ENCODE results near the gene ROM1.
"Not testable (repeated sequence)": the region's sequence is repeated elsewhere in the genome, so short reads cannot be mapped to it uniquely, and the experiment has no call there.

The ROM1 gene

DNA sequence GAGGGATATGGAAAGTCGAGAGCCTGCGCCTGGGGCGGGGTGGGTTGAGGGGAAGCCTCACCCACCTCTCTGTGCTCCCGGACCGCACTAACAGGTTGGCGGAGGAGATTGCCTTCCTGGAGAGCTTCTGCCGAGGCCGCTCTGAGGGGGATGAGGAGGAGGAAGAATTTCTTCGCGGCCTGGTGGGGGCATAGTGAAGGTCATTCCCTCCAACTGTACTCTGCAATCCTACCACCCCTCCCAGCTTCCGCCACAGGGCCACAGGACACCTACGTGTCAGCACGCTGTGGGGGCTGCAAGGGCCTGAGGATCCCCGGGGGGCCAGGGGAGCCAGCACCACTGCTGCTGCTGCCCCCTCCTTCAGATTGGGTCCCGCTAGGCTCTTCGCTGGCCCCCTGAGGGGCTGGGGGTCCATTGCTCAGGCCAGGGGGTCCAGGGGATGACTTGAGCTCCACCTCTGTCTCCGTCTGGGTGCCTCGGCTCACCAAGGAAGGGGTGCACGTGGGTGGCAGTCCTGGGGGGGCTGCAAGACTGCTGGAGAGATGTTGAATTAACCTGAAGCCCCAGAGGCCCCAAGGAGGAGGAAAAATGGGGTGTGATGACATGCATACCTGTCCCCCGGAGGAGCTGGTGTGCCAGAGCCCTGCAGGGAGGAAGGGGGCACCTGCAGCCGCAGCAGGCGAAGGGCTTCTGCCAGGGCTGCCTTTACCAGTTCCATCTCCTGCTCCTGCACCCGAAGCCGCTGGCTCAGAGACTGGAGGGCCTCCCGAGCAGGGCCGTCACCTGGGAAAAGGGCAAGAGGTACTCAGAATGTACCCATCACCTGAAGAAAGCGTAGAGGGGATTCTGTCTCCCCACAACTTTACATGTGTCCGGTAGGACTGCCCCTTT, 2.0 kb upstream of the ROM1 start:
- DNase-seq = no peak

DNA sequence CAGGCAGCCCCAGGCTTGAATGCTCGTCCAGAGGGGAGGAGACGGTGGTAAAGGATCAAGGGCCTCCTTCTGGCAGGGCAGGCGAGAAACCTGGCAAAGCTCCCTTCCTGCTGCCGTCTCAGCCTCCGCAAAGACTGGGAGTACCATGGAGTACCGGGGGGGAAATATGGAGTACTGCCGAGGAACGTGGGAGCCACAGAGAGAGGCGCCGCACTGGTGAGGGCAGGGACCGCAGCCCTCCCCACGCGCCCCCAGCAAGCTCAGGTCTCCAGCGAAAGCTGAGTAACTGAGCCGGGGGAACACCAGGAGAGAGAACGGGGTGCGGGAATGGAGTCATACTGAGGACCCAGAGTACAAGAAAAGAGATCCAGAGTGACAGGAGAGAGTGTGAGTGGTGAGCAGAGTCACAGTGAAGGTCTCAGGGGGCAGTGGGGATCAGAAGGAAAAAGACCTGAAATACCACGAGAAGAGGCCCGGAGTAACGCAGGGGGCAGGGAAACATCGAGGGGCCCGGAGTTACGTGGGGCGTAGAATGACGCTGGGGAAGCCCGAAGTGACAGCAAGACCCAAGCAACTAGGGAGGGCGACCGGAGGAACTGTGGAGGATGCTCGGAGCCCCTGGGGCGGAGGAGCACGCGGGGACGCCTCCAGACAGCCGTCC, 1.2 kb upstream of the ROM1 start:
- no peak for DNase-seq

DNA sequence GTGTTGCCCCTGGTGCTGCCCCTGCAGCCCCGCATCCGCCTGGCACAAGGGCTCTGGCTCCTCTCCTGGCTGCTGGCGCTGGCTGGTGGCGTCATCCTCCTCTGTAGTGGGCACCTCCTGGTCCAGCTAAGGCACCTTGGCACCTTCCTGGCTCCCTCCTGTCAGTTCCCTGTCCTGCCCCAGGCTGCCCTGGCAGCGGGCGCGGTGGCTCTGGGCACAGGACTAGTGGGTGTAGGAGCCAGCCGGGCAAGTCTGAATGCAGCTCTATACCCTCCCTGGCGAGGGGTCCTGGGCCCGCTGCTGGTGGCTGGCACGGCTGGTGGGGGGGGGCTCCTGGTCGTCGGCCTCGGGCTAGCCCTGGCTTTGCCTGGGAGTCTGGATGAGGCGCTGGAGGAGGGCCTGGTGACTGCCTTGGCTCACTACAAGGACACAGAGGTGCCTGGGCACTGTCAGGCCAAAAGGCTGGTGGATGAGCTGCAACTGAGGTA, 278 bp downstream of the ROM1 start:
- DNase-seq = no peak

DNA sequence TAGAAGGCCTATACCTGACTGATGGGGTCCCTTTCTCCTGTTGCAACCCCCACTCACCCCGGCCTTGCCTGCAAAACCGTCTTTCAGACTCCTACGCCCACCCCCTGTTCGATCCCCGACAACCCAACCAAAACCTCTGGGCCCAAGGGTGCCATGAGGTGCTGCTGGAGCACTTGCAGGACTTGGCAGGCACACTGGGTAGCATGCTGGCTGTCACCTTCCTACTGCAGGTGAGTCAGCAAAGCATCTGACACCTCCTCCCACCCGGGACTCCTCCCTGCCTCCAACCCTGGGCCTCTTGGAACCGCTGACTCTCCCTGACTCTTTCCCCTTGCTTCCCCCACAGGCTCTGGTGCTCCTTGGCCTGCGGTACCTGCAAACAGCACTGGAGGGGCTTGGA, 1.2 kb downstream of the ROM1 start:
- no peak for DNase-seq

DNA sequence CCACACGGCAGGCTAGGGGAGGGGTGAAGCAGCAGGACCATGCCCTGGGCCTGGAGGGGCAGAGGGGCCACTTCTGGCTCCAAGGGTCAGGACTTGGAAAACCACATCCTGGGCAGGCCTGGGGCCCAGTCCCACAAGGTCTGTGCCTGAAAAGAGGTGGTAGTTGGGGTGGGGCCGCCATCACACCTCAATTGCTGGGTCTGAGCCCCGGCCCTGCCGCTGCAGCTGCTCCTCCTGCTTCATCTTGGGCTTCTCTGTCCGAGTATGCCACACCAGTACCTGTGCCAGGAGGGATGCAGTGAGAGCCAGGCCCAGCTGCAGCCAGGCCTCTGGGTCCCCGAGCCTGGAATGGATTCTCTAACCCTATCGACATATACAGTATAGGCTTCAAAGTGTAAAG, 2.5 kb downstream of the ROM1 start:
- no peak for DNase-seq

DNA sequence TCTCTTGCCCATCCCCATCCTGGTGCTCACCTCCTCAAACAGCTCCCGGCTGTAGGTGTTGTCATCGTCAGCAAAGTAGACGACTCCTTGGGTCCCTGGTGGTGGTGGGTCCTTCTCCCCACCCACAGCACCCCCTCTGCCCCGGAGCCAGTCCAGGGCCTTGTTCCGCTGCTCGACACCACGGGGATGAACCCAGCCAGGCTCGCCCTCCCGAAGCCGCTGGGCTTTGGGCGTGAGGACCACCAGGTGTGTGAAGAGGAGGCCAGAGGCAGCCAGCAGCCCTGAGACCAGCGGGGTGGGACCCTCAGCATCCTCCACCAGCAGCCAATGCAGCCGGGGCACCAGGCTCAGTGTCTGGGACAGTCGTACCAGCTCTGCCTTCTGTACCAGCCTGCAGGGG, 3.9 kb downstream of the ROM1 start:
- DNase-seq = not testable (repeated sequence)

DNA sequence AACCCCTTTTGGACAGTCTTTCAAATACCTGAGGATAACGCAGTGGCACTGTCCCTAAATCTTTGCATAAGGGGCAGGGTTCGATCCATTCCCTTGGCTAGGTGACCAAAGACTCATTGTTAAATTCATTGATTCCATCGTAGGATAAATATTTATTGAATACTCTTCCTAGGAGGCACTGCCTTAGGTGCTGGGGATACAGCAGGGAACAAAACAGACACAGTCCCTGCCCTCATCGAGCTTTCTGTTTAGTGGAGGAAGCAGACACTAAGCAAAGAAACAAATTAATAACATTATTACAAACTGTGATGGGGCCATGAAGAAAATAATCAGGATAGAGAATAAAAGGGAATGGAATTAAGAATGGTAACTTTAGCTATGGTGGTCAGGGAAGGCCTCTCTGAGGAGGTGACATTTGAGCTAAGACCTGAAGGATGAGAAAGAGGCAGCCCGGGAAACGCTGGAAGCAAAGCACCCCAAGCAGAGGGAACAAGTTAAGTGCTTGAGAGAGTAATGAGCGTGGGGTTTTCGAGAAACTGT, 8.0 kb downstream of the ROM1 start:
- DNase-seq = no peak

DNA sequence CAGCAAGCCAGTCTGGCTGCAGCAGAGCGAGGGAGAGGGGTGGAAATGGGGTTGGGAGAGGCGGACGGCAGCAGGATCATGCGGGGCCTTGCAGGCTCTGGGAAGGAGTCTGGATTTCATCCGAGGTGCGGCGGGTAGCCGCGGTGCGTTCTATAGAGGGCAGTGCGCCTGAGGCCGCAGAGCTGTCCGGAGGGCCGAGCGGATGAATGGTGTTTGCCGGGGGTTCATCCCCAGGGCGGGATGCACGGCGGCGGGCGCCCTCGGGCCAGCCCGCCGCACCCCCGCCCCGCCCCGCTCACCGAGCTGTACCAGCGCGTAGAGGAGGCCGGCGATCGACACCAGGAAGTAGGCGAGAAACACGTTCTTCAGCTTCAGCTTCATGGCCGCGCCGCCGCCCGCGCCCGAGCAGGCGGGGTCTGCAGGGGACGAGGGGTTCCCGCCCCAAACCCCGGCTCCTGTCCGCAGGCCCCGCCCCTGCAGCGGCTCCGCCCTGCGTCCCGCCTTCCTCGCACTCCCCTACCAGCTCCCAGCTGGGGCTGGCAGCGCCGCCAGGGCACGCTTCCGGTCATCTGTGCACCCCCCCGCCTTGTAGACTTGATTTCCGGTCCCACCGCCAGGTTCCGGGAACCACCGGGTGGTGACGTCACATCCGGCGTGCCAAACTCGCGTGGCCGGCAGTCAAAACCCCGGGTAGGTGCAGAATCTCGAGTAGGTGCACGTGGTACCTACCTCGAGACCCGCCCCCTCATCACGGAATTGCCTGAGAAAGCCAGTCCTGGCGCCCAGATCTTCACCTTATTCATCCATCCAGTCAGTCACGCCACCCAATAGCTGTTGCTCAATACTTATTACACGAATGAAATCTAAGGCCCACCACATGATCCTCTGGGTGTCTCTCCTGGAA, 8.8 kb downstream of the ROM1 start, which contains the start of gene B3GAT3:
TSS of gene B3GAT3 (minus strand) at position 420 of the 904 bp plus-strand sequence. CDS start at position 381, 39 bp downstream.
- peak; percentile 99 for DNase-seq

DNA sequence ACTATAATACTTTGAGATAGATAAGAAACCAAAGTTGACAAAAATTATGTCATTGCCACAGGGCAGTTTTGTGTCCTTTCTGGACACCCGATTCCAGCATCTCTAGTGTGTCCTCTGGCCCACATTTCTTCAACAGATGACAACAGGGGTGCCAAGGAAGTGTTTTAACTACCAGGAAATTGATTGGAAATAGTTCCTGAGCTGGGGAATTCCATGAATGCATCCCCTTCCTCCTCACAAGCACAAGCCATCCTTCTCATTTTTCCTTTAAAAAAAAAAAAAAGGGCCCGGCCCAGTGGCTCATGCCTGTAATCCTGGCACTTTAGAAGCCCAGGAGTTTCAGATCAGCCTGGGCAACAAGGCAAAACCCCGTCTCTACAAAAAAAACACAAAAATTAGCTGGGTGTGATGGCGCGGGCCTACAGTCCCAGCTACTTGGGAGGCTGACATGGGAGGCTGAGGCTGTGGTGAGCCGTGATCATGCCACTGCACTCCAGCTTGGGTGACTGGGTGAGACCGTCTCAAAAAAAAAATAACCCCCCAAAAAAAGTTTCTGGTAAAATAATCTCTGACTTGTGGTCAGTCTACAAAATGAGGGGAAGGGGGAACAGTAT, 9.5 kb downstream of the ROM1 start:
- DNase-seq = no peak

DNA sequence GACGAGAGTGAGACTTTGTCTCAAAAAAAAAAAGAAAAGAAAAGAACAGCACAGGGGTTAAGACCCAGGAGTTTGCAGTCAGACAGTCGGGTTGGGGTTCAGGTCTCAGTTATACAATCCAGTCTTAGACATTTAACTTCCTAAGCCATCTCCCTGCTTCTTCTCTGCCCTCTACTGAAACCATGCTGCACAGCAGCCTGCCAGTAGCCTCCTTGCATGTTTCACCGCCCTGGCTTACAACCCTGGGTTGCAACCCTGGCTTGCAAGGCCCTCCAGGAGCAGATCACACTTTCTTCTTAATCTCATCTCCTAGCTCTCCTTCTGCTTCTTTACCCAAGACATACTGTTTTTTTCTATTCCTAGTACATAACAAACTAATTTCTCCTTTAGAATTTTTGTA, 14.7 kb downstream of the ROM1 start:
- DNase-seq = no peak

DNA sequence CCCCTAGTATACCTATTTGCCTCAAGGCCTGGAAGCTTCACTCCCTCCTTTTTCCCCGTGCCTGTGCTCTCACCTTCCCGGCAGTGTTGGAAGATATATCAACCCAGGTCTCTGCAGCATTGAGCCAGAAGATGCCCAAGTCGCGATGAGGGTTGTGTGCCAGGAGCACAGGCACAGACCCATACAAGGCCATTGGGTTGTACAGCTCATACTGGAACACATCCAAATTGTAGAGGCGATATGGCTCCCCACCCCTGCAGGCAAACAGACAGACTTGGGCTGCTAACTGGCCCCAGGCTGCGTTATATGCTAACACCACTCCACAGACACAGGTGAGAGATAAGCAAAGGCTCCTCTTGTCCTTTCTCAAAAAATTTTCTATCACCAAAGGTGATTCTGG, 19.4 kb downstream of the ROM1 start:
- DNase-seq = no peak

DNA sequence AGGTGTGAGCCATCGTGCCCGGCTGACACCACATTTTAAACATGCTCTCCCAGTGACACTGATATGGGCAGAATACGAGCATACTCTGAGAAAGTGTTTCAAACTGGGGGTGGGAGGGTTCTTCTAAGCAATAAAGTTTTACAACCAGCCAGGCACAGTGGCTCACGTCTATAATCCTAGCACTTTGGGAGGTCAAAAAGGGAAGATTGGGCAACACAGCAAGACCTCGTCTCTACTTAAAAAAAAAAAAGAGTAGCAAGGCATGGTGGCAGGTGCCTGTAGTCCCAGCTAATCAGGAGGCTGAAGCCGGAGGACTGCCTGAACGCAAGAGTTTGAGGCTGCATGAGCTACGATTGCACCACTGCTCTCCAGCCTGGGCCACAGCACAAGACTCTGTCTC, 31.2 kb downstream of the ROM1 start:
- no peak for DNase-seq

DNA sequence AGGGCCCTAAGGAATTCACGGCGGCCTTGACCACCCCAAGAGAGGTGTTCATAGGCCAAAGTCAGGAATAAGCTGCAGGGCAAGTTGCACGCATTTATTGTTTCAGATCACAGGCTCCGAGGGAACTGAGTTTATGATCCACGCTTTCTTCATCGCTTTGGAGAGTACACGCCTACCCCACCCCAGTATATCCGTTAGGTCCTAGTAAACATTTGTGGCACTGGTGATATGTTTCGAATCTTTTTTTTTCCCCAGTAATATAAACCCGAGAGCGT, 32.6 kb downstream of the ROM1 start:
- no peak for DNase-seq

DNA sequence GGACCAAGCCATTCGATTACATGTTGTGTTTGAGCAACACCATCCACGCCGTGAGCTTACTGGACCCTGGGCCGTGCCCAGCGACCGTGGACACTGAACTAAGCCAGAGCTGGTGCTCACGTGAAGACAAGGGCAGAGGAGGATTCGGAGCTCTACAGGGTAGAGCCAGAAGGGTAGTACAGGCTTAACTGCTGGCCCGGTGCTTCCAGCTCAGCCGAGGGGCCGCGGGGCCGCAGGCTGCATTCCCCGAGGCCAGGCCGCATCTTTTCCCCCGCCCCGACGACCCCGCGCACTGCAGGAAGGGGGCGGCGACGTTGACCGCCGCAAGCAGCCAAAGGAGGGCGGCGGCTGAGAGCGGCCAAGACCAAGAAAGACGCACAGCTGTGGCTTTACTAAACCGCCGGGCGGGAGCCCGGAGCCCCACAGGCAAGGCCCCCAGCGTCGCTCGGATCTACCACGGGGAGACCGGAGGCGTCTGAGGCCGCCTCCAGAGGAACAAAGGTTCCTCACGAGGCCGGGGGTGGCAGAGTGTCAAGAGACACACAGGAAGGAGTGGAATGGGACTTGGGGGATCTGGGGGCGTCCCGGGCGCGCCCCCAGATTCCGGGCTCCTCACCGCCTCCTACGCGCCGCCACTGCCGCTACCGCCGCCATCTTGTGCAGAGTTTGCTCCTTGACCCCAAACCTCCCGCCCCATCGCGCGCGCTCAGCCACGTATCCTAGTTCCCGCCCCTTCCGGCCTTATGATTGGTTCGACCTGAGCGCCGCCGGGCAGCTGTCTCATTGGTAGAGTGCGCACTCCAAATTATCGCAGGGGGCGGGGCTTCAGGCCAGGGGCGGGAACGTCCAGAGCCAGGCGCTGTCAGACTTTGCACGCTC, 33.1 kb downstream of the ROM1 start, which contains the start of gene GANAB:
TSS of gene GANAB (minus strand) at position 668 of the 879 bp plus-strand sequence. CDS start at position 654, 14 bp downstream.
- peak; percentile 99 for DNase-seq

DNA sequence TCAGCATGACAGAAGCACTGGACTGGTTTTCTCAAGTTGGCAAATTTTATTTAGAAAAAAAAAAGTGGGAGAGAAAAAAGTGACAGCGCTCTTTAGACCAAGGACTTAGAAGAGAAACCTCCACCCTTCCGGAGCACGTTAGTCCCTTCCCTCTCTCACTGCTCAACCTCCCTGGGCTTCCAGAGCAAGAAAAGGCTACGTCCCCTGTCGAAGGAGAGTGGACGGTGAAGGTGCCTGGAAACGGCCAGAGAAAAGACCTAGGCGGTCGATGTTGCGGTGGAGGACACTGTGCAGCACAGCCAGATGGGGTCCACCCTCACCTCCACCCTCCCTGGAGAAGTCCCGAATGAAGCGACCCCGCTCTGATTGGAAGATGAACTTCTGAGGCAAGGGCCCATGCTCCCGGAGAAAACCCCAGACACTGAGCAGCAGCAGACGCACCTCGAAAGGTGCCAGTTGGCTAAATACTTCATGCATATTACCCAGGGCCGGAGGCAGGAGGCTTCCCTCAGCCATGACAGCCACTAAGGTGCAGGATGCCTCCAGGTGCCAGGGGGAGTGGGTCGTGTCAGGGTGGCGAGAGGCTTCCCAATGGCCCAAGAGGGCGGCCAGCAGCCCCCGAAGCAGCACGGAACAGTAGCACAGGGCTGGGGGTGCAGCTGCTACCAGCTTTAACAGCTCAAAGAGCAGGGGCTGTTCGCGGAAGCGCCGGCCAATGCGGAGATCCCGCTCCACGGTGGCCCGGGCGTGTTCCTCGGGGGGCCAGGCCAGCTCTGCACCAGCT, 34.0 kb downstream of the ROM1 start:
- no peak for DNase-seq

DNA sequence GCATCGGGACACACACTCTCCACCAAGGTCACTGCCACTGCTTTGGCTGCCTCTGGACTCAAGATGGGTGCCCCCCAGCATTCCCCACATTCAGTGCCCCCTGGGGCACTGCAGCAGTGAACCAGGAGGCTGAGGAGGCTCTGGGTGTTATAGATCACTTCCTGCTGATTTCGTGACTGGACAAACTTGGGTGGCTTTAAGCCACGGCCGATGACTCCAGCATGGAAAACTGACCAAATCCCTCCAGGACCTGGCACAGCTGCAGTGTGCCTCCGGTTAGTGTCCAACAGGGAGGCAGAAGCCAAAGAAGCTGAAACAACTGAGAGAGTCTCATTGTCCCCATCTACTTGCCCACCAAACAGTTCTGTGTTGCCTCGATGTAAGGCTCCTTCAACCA, 34.5 kb downstream of the ROM1 start:
- no peak for DNase-seq

DNA sequence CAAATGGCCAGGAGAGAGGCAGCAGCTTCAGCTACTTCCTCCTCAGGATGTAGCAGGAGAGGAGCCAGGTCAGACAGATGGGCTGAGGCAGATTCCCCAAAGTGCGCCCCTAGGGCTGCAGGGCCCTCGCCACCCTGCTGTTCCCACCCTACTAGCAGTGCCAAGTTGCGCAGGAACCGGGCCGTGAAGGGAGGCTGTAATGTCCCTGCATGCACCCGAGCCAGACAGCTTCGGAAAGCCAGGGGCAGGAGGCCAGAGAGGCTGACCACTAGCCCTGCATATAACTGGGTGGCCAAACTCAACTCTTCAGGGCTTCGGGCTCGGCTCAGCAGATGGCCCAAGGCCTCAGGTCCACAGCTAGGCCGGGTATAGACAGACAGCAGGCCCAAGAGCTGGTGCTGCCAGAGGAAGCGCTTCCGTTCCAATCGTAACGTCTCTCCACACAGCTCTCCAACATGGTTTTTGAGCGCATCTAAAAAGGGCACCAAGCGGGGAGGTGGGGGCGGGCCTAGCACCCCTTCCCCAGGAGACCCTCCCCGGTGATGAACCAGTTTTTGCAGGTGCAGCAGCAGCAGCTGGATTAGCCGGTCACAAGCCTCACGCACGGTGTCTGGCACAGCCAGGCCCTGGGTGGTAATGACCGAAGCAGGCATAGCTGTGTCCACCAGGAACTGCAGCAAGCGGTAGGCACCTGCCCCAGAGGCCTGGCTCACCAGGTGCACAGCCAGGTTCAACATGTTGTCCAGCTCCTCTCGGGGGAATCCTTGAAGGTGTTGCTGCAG, 35.3 kb downstream of the ROM1 start:
- DNase-seq = no peak

DNA sequence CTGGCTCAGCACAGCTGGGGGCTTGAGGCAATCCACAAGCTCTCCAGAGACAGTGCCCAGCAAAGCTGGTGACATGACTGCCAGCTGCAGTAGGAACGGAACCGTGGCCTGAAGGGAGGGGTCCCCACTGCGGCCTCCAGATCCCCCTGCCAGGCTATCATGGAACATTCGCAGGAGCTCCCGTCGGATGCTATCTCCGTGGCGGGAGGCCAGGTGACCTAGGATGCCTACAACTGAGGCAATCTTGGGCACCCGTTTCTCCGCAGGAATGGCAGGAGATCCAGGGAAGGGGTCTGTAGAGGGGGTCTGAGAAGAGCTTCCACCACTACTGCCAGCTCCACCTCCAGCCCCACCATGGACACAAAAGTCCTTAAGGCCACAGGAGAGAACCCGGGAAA, 35.9 kb downstream of the ROM1 start:
- no peak for DNase-seq

DNA sequence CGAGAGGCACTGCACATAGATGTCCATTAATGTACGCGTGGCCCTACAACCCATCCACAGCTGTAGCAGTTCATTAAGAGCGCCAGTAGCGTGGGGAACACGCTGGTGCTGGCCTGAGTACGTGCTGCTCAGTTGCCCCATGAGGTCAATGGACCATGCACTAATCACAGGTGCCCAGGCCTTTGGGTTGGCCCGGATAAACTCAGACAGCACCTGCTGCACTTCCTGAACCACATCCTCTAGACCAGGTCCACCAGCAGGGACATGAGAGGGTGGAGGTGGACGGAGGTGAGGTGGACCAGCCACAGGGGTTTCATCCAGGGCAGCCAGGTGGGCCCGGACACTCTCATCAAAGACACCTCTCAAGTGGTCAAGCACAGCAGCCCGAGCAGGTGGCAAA, 36.4 kb downstream of the ROM1 start:
- DNase-seq = no peak

DNA sequence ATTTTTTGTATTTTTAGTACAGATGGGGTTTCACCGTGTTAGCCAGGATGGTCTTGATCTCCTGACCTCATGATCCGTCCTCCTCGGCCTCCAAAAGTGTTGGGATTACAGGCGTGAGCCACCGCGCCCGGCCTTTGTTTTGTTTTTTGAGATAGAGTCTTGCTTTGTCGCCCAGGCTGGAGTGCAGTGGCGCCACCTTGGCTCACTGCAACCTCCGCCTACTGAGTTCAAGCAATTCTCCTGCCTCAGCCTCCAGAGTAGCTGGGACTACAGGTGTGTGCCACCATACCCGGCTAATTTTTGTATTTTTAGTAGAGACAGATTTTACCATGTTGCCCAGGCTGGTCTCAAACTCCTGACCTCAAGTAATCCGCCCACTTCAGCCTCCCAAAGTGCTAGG, 37.2 kb downstream of the ROM1 start:
- DNase-seq = not testable (repeated sequence)
